ENCODE measurements around the gene HMX3. TPM values are rescaled to one million over a fixed set of nuclear protein-coding genes. Genes with fewer than 3 reads are reported as not detected.

HMX3 gene
- total and polyA plus RNA-seq, 2 experiments from 2014 or later: 0.35 TPM; not detected in 1

DNA sequence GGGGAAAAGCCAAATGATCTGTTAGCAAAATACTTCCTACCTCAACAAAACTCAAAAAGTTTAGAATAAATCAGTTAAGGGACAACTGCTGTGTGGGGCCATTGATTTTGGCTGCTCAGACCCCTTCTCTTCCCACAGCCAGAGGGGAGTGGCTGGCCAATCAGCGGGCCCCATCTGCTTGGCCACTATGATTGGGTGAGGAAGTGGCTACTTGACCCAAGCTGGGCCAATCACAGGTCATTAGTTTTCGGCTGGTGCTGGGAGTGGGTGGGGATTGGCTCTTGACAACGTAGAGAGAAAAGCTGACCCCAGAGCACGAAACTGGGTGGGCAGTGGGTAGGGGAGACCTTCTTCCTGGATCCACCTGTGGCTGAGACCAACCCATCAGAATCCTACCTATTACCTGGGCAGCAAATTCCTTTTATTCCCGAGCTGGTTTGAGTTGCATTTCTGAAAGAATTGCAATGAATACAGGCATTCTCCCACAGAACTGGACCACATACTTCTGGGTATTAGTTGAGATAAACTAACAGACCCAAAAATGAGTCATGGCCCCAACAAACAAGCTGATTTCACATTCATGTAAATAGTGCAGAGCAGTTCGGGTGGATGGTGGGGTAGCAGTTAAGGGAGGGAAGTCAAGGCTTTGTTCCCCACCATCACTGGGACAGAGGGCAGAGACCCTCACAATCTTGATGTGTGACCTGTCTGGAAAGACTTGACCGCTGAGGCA lies 35.6 kb upstream of the HMX3 start:
- no peak overlapping the region for H3K27ac ChIP-seq (ENCODE audit: low read depth)
- Mint-ChIP-seq H3K9me3 (no peaks in the 10 kb centered on the region), H3K36me3 (ENCODE audit: low read depth) (no peaks in the 10 kb centered on the region), H3K27ac (no peak overlapping the region), H3K4me1 (peaks cover 19% of the 10 kb centered on the region), H3K27me3 (ENCODE audit: insufficient read depth, low read depth, poor library complexity) (peaks cover 9% of the 10 kb centered on the region), H3K4me3 (no peak overlapping the region)
- H3K9me2 ChIP-seq (ENCODE audit: insufficient read depth): no peaks in the 10 kb centered on the region
- no peaks in the 10 kb centered on the region for H3F3A ChIP-seq (replicated peaks; ENCODE audit: low read depth)
- DNase-seq (ENCODE audit: low spot score): peak; percentile 15
- H2AFZ ChIP-seq: no peak overlapping the region
- H3K4me3 ChIP-seq: no peak overlapping the region
- no peaks in the 10 kb centered on the region for H3K36me3 ChIP-seq (ENCODE audit: insufficient read depth)
- H3K79me2 ChIP-seq (replicated peaks; ENCODE audit: insufficient read depth): no peaks in the 10 kb centered on the region
- no peak for ATAC-seq
- H3K4me1 ChIP-seq (ENCODE audit: insufficient read depth): peaks cover 13% of the 10 kb centered on the region; the same call in 1 of the 2 replicates
- TF ChIP-seq ZNF114 (CRISPR knock-in tag; IDR thresholded peaks at IDR 0.05): no peak
- TF ChIP-seq CREB1 (CRISPR knock-in tag; IDR thresholded peaks at IDR 0.05; ENCODE audit: low read depth): no peak
- TF ChIP-seq, protein P1, sequence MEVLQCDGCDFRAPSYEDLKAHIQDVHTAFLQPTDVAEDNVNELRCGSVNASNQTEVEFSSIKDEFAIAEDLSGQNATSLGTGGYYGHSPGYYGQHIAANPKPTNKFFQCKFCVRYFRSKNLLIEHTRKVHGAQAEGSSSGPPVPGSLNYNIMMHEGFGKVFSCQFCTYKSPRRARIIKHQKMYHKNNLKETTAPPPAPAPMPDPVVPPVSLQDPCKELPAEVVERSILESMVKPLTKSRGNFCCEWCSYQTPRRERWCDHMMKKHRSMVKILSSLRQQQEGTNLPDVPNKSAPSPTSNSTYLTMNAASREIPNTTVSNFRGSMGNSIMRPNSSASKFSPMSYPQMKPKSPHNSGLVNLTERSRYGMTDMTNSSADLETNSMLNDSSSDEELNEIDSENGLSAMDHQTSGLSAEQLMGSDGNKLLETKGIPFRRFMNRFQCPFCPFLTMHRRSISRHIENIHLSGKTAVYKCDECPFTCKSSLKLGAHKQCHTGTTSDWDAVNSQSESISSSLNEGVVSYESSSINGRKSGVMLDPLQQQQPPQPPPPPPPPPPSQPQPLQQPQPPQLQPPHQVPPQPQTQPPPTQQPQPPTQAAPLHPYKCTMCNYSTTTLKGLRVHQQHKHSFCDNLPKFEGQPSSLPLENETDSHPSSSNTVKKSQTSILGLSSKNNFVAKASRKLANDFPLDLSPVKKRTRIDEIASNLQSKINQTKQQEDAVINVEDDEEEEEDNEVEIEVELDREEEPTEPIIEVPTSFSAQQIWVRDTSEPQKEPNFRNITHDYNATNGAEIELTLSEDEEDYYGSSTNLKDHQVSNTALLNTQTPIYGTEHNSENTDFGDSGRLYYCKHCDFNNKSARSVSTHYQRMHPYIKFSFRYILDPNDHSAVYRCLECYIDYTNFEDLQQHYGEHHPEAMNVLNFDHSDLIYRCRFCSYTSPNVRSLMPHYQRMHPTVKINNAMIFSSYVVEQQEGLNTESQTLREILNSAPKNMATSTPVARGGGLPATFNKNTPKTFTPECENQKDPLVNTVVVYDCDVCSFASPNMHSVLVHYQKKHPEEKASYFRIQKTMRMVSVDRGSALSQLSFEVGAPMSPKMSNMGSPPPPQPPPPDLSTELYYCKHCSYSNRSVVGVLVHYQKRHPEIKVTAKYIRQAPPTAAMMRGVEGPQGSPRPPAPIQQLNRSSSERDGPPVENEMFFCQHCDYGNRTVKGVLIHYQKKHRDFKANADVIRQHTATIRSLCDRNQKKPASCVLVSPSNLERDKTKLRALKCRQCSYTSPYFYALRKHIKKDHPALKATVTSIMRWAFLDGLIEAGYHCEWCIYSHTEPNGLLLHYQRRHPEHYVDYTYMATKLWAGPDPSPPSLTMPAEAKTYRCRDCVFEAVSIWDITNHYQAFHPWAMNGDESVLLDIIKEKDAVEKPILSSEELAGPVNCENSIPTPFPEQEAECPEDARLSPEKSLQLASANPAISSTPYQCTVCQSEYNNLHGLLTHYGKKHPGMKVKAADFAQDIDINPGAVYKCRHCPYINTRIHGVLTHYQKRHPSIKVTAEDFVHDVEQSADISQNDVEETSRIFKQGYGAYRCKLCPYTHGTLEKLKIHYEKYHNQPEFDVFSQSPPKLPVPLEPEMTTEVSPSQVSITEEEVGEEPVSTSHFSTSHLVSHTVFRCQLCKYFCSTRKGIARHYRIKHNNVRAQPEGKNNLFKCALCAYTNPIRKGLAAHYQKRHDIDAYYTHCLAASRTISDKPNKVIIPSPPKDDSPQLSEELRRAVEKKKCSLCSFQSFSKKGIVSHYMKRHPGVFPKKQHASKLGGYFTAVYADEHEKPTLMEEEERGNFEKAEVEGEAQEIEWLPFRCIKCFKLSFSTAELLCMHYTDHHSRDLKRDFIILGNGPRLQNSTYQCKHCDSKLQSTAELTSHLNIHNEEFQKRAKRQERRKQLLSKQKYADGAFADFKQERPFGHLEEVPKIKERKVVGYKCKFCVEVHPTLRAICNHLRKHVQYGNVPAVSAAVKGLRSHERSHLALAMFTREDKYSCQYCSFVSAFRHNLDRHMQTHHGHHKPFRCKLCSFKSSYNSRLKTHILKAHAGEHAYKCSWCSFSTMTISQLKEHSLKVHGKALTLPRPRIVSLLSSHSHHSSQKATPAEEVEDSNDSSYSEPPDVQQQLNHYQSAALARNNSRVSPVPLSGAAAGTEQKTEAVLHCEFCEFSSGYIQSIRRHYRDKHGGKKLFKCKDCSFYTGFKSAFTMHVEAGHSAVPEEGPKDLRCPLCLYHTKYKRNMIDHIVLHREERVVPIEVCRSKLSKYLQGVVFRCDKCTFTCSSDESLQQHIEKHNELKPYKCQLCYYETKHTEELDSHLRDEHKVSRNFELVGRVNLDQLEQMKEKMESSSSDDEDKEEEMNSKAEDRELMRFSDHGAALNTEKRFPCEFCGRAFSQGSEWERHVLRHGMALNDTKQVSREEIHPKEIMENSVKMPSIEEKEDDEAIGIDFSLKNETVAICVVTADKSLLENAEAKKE (CRISPR knock-in tag; IDR thresholded peaks at IDR 0.05): no peak
- no peak for TF ChIP-seq ZNF331 (CRISPR knock-in tag; IDR thresholded peaks at IDR 0.05; ENCODE audit: low read depth)
- TF ChIP-seq POLR2AphosphoS5 (IDR thresholded peaks at IDR 0.05; ENCODE audit: low read depth): no peak
- no peak for TF ChIP-seq EZH2phosphoT487 (IDR thresholded peaks at IDR 0.05; ENCODE audit: unreplicated experiment)
- no peak for TF ChIP-seq JUNB (IDR thresholded peaks at IDR 0.05; ENCODE audit: unreplicated experiment)
- no peak for TF ChIP-seq STAT1 (IDR thresholded peaks at IDR 0.05; ENCODE audit: unreplicated experiment)
- TF ChIP-seq, protein P2, sequence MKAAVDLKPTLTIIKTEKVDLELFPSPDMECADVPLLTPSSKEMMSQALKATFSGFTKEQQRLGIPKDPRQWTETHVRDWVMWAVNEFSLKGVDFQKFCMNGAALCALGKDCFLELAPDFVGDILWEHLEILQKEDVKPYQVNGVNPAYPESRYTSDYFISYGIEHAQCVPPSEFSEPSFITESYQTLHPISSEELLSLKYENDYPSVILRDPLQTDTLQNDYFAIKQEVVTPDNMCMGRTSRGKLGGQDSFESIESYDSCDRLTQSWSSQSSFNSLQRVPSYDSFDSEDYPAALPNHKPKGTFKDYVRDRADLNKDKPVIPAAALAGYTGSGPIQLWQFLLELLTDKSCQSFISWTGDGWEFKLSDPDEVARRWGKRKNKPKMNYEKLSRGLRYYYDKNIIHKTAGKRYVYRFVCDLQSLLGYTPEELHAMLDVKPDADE (IDR thresholded peaks at IDR 0.05): no peak
- TF ChIP-seq EZH2 (IDR thresholded peaks at IDR 0.05; ENCODE audit: low read depth, unreplicated experiment): no peak
- TF ChIP-seq, protein P3, sequence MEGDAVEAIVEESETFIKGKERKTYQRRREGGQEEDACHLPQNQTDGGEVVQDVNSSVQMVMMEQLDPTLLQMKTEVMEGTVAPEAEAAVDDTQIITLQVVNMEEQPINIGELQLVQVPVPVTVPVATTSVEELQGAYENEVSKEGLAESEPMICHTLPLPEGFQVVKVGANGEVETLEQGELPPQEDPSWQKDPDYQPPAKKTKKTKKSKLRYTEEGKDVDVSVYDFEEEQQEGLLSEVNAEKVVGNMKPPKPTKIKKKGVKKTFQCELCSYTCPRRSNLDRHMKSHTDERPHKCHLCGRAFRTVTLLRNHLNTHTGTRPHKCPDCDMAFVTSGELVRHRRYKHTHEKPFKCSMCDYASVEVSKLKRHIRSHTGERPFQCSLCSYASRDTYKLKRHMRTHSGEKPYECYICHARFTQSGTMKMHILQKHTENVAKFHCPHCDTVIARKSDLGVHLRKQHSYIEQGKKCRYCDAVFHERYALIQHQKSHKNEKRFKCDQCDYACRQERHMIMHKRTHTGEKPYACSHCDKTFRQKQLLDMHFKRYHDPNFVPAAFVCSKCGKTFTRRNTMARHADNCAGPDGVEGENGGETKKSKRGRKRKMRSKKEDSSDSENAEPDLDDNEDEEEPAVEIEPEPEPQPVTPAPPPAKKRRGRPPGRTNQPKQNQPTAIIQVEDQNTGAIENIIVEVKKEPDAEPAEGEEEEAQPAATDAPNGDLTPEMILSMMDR (conservative IDR thresholded peaks at IDR 0.05; ENCODE audit: low read depth in 2 of 2): no peak
- no peak for TF ChIP-seq NANOG (IDR thresholded peaks at IDR 0.05; ENCODE audit: borderline replicate concordance)
- TF ChIP-seq, protein P4, sequence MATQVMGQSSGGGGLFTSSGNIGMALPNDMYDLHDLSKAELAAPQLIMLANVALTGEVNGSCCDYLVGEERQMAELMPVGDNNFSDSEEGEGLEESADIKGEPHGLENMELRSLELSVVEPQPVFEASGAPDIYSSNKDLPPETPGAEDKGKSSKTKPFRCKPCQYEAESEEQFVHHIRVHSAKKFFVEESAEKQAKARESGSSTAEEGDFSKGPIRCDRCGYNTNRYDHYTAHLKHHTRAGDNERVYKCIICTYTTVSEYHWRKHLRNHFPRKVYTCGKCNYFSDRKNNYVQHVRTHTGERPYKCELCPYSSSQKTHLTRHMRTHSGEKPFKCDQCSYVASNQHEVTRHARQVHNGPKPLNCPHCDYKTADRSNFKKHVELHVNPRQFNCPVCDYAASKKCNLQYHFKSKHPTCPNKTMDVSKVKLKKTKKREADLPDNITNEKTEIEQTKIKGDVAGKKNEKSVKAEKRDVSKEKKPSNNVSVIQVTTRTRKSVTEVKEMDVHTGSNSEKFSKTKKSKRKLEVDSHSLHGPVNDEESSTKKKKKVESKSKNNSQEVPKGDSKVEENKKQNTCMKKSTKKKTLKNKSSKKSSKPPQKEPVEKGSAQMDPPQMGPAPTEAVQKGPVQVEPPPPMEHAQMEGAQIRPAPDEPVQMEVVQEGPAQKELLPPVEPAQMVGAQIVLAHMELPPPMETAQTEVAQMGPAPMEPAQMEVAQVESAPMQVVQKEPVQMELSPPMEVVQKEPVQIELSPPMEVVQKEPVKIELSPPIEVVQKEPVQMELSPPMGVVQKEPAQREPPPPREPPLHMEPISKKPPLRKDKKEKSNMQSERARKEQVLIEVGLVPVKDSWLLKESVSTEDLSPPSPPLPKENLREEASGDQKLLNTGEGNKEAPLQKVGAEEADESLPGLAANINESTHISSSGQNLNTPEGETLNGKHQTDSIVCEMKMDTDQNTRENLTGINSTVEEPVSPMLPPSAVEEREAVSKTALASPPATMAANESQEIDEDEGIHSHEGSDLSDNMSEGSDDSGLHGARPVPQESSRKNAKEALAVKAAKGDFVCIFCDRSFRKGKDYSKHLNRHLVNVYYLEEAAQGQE (IDR thresholded peaks at IDR 0.05; ENCODE audit: unreplicated experiment): no peak
- no peaks in the 10 kb centered on the region for H3K27me3 ChIP-seq (ENCODE audit: insufficient read depth)
- H4K20me1 ChIP-seq (replicated peaks; ENCODE audit: insufficient read depth): no peaks in the 10 kb centered on the region
- H3K4me2 ChIP-seq: no peak overlapping the region

Measured in GM23338 (cell line).